Neural cell (in vitro differentiated cells): Measurements from ENCODE around the gene KRTAP12-2.

Experiments used
- EZH2 ChIP-seq: fragments of 200-600, 300-800 bp; shearing (Covaris generic), sonication (generic); IDR thresholded peaks from 2 replicates; pipeline ENCODE4 v1.6.1; 2014; ENCODE audit warnings: antibody characterized with exemption, low read length, borderline replicate concordance, mild to moderate bottlenecking; ENCODE audit not compliant: insufficient read depth, poor library complexity, severe bottlenecking
- MXI1 ChIP-seq: fragments of 450-650 bp; conservative IDR thresholded peaks from 2 replicates; pipeline ENCODE4 v1.6.1; 2014; ENCODE audit warnings: antibody characterized with exemption, mild to moderate bottlenecking; ENCODE audit not compliant: poor library complexity, severe bottlenecking
- POLR2AphosphoS5 ChIP-seq: IDR thresholded peaks from 2 replicates; pipeline ENCODE4 v1.6.1; 2012
- SMC3 ChIP-seq: fragments of 450-650 bp; conservative IDR thresholded peaks from 2 replicates; pipeline ENCODE4 v1.6.1; 2014; ENCODE audit warnings: antibody characterized with exemption, mild to moderate bottlenecking, moderate library complexity; ENCODE audit not compliant: poor library complexity
- TAF1 ChIP-seq: IDR thresholded peaks from 2 replicates; pipeline ENCODE4 v1.6.1; 2012; ENCODE audit warnings: low read depth
- TF ChIP-seq, protein P1 (sequence below): fragments of 450-650 bp; IDR thresholded peaks from 2 replicates; pipeline ENCODE4 v1.5.1; 2014; ENCODE audit warnings: antibody characterized with exemption, mild to moderate bottlenecking, moderate library complexity; ENCODE audit not compliant: poor library complexity, severe bottlenecking
- TF ChIP-seq, protein P2 (sequence below): IDR thresholded peaks from 2 replicates; pipeline ENCODE4 v1.6.1; 2012; ENCODE audit warnings: borderline replicate concordance

DNA sequence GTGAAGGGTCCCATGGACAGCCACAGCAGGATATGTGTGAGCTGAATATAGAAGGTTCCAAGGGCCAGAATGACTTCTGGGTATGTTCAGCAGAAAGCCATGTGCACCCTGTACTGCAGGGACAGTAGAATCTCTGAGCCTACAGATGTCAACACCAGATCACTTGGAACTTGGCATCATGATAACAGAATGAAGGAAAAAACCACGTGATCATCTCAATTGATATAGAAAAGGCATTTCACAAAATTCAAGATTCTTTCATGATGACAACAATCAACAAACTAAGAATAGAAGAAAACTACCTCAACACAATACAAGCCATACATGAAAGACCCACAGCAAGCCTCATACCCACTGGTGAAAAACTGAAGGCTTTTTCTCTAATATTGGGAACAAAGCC lies 885 bp upstream of the KRTAP12-2 start:
- TF ChIP-seq, protein P1, sequence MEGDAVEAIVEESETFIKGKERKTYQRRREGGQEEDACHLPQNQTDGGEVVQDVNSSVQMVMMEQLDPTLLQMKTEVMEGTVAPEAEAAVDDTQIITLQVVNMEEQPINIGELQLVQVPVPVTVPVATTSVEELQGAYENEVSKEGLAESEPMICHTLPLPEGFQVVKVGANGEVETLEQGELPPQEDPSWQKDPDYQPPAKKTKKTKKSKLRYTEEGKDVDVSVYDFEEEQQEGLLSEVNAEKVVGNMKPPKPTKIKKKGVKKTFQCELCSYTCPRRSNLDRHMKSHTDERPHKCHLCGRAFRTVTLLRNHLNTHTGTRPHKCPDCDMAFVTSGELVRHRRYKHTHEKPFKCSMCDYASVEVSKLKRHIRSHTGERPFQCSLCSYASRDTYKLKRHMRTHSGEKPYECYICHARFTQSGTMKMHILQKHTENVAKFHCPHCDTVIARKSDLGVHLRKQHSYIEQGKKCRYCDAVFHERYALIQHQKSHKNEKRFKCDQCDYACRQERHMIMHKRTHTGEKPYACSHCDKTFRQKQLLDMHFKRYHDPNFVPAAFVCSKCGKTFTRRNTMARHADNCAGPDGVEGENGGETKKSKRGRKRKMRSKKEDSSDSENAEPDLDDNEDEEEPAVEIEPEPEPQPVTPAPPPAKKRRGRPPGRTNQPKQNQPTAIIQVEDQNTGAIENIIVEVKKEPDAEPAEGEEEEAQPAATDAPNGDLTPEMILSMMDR = no peak
- TF ChIP-seq, protein P2, sequence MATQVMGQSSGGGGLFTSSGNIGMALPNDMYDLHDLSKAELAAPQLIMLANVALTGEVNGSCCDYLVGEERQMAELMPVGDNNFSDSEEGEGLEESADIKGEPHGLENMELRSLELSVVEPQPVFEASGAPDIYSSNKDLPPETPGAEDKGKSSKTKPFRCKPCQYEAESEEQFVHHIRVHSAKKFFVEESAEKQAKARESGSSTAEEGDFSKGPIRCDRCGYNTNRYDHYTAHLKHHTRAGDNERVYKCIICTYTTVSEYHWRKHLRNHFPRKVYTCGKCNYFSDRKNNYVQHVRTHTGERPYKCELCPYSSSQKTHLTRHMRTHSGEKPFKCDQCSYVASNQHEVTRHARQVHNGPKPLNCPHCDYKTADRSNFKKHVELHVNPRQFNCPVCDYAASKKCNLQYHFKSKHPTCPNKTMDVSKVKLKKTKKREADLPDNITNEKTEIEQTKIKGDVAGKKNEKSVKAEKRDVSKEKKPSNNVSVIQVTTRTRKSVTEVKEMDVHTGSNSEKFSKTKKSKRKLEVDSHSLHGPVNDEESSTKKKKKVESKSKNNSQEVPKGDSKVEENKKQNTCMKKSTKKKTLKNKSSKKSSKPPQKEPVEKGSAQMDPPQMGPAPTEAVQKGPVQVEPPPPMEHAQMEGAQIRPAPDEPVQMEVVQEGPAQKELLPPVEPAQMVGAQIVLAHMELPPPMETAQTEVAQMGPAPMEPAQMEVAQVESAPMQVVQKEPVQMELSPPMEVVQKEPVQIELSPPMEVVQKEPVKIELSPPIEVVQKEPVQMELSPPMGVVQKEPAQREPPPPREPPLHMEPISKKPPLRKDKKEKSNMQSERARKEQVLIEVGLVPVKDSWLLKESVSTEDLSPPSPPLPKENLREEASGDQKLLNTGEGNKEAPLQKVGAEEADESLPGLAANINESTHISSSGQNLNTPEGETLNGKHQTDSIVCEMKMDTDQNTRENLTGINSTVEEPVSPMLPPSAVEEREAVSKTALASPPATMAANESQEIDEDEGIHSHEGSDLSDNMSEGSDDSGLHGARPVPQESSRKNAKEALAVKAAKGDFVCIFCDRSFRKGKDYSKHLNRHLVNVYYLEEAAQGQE = no peak
- TF ChIP-seq EZH2 (no peak), POLR2AphosphoS5 (no peak), MXI1 (no peak), TAF1 (no peak), SMC3 (no peak)
